ENCODE results near the gene AJAP1.
"Not testable (repeated sequence)": the region's sequence is repeated elsewhere in the genome, so short reads cannot be mapped to it uniquely, and the experiment has no call there.

Gene AJAP1

GRCh38 chr1:4653796-4654725 lies at the start of gene AJAP1:
TSS of gene AJAP1 (plus strand) at chr1:4654609. CDS start at chr1:4655426, 817 bp downstream.
- DNase-seq (ENCODE audit: low read depth) = no peak

GRCh38 chr1:4605158-4605557 lies 49.3 kb upstream of the AJAP1 start:
- DNase-seq (ENCODE audit: low read depth) = no peak

- no peak for DNase-seq (ENCODE audit: low read depth)
Measured at GRCh38 chr1:4611563-4612341, 42.7 kb upstream of the AJAP1 start.

- DNase-seq (ENCODE audit: low read depth) = no peak
Measured at GRCh38 chr1:4612991-4613390, 41.4 kb upstream of the AJAP1 start.

- DNase-seq (ENCODE audit: low read depth) = no peak
Measured at GRCh38 chr1:4613606-4614370, 40.6 kb upstream of the AJAP1 start.

GRCh38 chr1:4614371-4615137 lies 39.9 kb upstream of the AJAP1 start:
- no peak for DNase-seq (ENCODE audit: low read depth)

- no peak for DNase-seq (ENCODE audit: low read depth)
Measured at GRCh38 chr1:4615138-4615470, 39.3 kb upstream of the AJAP1 start.

- DNase-seq (ENCODE audit: low read depth) = no peak
Measured at GRCh38 chr1:4615501-4615900, 38.9 kb upstream of the AJAP1 start.

- DNase-seq (ENCODE audit: low read depth) = no peak
Measured at GRCh38 chr1:4616831-4617465, 37.5 kb upstream of the AJAP1 start.

GRCh38 chr1:4617506-4617905 lies 36.9 kb upstream of the AJAP1 start:
- DNase-seq (ENCODE audit: low read depth) = no peak

GRCh38 chr1:4618827-4619226 lies 35.6 kb upstream of the AJAP1 start:
- not testable (repeated sequence) for DNase-seq (ENCODE audit: low read depth)

- no peak for DNase-seq (ENCODE audit: low read depth)
Measured at GRCh38 chr1:4621646-4622045, 32.8 kb upstream of the AJAP1 start.

- DNase-seq (ENCODE audit: low read depth) = no peak
Measured at GRCh38 chr1:4622821-4623220, 31.6 kb upstream of the AJAP1 start.

- no peak for DNase-seq (ENCODE audit: low read depth)
Measured at GRCh38 chr1:4624141-4624715, 30.2 kb upstream of the AJAP1 start.

- no peak for DNase-seq (ENCODE audit: low read depth)
Measured at GRCh38 chr1:4624801-4625200, 29.6 kb upstream of the AJAP1 start.

- no peak for DNase-seq (ENCODE audit: low read depth)
Measured at GRCh38 chr1:4626061-4626460, 28.3 kb upstream of the AJAP1 start.

GRCh38 chr1:4626560-4627319 lies 27.7 kb upstream of the AJAP1 start:
- no peak for DNase-seq (ENCODE audit: low read depth)

GRCh38 chr1:4627353-4627752 lies 27.1 kb upstream of the AJAP1 start:
- DNase-seq (ENCODE audit: low read depth) = no peak

GRCh38 chr1:4628992-4629391 lies 25.4 kb upstream of the AJAP1 start:
- no peak for DNase-seq (ENCODE audit: low read depth)

GRCh38 chr1:4630561-4630960 lies 23.8 kb upstream of the AJAP1 start:
- DNase-seq (ENCODE audit: low read depth) = no peak

Data from non-pigmented ciliary epithelial cell (primary cell).